Right kidney (tissue), 1 donor: ENCODE results near the gene CHD3.

Experiments used
- DNase-seq: peaks from one replicate; pipeline ENCODE4 v3.0.0-alpha.2; 2016

Gene CHD3

DNA sequence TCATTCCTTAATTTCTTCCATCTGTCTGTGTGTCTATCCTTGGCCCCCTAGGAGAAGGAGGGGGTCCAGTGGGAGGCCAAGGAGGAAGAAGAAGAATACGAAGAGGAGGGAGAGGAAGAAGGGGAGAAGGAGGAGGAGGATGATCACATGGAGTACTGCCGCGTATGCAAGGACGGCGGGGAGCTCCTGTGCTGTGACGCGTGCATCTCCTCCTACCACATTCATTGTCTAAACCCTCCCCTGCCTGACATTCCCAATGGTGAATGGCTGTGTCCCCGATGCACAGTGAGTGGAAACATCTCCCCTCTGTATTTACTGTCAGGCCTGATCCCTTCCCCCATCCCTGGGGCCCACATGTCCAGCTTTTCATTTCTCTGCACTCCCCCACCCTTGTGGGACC lies 6.3 kb downstream of the CHD3 start:
- DNase-seq: no peak

DNA sequence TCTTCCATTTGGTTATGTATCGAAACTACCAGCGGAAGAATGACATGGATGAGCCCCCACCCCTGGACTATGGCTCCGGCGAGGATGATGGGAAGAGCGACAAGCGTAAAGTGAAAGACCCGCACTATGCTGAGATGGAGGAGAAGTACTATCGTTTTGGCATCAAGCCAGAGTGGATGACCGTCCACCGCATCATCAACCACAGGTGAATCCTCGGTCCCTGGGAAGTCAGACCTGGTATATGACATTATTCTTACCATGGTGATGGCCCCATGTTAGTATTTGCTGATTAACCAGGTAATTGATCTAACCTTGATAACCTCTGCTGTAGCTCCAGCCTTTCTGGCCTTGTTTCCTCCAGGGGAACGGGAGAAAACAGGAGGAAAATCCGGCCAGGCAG lies 8.5 kb downstream of the CHD3 start:
- no peak for DNase-seq

DNA sequence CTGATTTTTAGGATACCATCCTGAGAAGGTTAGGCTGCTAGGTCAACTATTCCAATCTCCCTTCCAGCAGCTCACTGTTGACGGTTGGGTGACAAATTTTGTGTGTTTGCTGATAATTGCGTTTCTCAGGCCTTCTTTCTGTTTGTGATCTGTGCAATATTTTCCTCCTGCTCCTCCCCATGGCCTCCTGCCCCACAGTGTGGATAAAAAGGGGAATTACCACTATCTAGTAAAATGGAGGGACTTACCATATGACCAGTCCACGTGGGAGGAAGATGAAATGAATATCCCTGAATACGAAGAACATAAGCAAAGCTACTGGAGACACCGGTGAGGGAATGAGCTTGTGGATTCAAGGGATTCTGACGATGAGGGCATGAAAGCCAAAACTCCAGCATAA lies 9.2 kb downstream of the CHD3 start:
- DNase-seq: no peak

DNA sequence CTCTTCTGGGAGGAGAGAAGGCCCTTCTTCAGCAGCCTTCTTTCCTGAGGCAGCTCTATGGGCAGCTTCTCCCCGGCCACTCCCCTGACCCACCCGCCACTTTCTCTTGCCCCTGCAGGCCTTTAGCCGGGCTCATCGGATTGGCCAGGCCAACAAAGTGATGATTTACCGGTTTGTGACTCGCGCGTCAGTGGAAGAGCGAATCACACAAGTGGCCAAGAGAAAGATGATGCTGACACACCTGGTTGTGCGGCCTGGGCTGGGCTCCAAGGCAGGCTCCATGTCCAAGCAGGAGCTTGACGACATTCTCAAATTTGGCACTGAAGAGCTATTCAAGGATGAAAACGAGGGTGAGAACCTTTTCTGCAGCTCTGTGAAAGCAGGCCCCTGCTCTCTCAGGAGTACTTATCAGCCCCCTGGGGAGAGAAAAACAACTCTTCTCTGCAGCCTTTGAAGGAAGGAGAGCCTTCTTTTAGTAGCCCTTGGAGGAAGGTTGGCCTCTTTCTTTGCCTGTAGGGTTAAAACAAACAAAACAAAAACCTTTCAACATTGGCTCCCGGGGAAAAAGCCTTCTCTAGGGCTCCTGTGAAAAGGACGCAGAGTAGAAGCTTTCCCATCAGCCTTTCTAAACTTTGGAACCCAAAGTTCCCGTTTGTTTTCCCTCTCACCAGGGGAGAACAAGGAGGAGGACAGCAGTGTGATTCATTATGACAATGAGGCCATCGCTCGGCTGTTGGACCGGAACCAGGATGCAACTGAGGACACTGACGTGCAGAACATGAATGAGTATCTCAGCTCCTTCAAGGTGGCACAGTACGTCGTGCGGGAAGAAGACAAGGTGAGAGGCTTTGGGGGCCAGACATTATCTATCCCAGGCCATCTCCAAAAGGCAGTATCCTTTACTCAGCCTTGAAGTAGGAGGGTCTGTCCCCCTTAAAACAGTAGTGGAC lies 14.8 kb downstream of the CHD3 start:
- DNase-seq: no peak

DNA sequence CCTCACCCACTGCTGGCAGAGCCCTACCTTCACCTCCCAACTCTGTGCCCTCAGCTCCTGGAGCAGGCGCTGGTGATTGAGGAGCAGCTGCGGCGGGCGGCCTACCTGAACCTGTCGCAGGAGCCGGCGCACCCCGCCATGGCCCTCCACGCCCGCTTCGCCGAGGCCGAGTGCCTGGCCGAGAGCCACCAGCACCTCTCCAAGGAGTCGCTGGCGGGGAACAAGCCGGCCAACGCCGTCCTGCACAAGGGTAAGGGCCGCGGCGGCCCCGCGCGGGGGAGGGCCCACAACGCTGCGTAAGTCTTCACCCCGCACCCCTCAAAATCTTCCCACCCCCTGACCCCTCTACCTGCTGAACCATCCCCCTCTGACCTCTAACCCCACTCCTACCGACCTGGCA lies 20.5 kb downstream of the CHD3 start:
- no peak for DNase-seq

DNA sequence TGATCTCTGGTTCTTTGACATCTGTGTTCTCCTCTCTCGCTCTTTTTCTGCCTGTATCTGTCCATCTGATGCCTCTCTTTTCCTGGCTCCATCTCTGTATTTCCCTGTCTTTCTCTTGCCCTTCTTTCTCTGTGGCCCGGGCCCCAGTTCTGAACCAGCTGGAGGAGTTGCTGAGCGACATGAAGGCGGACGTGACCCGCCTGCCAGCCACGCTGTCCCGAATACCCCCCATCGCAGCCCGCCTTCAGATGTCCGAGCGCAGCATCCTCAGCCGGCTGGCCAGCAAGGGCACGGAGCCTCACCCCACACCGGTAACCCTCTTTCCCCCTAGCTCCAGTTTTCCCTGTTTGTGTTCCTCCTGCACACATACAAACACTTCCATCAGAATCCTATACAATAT lies 21.7 kb downstream of the CHD3 start:
- no peak for DNase-seq

DNA sequence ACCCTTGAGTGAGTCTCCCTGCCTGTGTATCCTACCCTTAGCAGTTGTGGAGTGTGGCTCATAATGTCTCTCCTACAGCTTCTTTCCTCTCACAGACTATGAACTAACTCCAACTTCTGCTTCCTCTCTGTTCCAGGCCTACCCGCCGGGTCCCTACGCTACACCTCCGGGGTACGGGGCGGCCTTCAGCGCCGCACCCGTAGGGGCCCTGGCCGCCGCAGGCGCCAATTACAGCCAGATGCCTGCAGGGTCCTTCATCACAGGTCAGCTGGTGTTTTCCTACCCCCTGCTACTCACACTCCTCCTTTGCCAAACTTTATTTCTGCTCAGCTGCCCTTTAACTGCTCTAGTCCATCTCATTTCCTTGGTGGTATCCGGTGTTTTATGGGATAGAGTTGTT lies 22.1 kb downstream of the CHD3 start:
- no peak for DNase-seq

DNA sequence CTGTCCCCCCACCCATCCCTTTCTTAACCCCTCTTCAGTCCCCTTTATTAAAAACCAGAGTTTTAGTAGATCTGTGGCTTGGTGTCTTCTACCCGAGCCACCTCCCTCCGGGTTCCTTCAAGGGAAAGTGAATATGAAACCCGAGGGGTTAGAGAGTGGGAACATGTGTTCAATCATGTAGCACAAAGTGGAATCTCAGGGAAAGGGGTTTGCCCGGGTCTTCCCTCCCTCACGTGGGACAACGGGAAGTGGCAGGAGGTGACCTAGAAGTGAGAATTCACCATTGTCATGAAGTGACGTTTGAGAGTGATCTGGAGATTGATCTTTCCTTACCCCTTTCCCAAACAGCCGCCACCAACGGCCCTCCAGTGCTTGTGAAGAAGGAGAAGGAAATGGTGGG lies 22.5 kb downstream of the CHD3 start:
- DNase-seq: no peak

DNA sequence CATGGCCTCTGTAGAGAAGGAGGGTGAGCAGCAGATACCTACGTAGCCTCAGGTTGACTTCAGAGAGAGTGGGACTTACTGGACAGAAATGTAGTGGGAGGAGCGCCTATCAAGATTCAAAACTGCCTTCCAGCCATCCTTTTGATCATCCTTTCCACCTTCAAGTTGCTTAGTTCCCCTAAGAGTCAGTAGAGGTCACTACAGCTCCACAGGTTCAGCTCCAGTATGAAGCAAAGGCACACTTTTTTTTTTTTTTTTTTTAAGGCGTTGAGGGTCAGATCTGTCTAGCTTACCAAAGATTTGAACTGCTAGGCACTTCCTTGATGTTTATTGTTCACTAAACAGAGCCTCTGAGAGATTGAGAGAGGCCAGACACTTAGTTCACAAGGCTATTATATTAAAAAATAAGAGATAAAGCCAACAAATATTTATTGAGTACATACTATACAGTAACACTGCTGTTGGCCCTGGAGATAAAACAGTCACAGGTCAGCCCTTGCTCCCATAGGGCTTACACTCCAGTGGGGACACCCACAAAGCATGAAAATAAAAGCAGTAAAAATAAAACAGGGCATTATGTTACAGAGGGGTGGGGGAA lies 24.4 kb downstream of the CHD3 start:
- no peak for DNase-seq

DNA sequence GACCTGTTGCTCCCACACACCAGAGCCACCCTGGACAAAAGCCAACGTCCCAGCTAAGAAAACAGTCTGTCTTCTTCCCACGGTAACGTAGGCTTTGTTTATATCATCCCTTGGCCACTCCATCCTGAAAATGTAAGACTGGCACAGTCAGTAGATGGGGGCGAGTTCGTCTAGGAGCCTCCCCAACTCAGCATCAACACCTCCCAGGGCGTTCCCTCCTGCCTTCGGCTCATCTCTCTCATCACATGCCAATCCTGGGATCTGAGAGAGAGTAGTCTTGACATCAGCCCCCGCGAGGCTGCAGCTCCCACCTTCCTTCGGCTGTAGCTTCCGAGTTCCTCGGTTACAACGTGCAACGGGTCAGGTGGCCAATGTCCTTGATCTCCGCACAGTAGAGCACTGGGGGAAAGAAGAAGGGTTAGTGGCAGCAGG lies 26.6 kb downstream of the CHD3 start:
- no peak for DNase-seq

DNA sequence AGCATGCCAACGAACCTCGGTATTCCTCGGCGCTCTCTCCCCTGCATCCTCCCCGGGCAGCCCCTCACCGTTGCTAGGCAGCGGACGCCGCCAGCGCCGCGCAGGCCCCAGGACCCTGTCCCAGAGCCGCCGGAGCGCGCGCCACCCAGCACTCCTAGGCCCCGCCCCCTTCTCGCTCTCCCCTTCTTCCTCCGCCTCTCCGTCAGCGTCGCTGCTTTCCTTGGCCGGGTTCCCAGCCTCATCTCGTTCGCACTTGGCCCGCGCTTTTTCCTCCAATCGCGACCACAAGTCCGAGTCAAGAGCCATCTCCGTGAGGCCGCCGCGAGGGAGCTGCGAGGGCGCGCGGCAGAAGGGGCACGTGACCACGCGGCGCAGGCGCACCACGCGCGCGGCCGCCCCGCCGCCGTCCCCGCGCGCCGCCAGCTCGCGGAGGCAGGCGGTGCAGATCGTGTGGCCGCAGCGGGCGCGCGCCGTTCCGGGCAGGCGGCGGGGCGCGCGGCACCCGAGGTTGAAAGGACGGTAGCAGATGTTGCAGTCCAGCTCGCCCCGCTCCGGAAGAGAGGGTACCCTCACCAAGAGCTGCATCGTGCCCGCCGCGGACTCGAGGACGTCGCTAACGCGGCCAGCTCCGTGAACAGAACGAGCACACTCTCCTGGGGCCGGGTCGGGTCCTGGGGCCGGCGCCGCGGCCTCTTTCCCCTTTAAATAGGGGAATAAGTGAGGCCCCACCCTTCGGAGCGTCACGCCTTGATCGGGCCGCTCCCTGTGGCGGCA lies 27.2 kb downstream of the CHD3 start, which contains the start of gene RNF227:
TSS of gene RNF227 (minus strand) at position 679 of the 774 bp plus-strand sequence. CDS start at position 585, 94 bp downstream.
- peak; percentile 98 for DNase-seq

DNA sequence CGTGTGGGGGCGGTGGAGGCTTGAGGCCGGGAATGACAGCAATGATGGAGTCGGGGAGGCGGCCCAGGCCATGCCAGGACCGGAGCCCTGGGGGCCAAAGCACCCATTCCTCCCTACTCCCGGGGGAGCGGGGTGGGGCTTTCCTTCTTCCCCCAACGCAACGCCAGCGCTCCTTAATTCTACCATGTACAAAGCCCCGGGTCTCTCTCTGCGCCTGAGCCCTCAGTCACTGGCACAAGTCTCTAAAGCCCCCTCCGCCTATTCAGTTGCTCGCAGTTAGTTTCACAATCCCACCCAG lies 27.7 kb downstream of the CHD3 start:
- DNase-seq: no peak

DNA sequence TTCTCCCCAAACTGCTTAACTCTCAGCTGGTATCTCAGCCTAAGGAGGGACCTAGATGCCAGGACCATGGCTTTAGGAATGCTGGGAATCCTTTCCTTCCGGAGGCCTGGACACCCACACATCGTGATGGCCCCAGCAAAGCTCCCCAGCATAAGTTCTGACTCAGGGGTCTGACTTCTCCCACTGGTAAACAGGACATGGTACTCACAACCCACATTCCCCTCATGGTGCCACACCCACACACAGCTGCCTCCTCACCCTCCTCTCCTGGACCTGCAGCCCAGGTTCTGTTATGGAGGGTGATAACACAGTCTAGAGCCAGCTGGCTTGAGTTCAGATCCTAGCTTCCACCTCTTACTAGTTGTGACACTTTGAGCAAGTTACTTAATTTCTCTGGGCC lies 28.2 kb downstream of the CHD3 start:
- no peak for DNase-seq

DNA sequence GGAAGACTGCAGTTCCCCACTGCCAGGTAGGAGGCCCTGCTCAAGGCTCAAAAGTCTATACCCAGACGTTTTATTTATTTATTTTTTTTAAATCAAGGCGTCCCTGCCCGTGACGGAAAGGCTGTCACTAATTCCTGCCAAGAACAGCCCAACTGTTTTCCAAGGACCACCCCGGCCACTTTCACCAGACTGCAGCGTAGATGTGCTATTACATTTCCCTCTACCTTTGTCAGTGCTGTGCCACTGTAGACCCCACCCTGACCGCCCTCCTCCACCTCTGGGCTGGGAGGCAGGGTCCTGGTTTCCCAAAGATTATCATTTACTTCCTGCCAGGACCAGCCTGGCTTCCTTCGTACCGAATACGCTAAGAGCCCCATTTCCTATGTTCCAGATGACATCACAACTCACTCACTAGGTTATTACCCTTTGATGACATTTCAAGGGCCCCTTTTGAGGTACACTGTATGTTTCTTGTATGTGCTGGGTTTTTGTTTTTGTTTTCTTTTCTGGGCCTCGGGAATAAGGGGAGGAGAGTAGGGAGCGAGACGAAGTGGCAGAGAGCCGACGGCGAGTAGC lies 33.8 kb downstream of the CHD3 start:
- no peak for DNase-seq

DNA sequence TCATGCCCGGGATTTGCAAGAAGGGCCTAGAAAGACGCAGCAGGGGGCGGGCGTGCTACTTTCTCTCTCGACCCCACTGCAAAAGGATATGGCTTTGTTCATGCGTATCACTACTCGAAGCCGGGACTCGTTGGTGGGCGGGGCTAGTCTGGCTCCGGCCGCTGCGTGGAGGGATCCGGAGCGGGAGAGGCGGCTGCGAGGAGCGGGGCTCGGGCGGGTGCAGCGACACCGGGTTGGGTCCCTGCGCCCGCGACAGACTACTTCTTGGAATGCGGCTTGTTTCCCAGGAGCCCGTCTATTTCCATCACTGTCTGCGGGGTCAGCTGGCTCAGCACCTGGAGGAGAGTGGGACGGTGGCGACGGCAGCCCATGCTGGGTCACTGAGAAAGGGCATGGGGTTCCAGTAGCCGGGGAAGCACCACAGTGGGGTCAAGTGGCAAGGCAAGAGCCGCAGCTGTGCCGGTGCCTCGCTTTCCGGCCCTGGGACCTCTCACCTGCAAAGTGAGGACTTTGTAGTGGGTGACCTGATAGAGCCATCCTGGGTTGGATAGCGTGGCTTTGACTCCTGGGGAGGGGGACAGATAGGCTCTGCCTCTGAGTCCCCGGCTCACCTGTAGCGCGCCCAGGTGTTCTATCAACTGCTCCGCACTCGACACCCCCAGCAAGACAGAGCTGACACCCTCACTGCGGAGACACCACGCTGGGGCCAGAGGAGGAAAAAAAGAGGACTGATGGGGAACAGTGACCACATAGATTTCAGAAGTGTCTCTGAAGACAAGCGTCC lies 34.4 kb downstream of the CHD3 start:
- peak; percentile 83 for DNase-seq

DNA sequence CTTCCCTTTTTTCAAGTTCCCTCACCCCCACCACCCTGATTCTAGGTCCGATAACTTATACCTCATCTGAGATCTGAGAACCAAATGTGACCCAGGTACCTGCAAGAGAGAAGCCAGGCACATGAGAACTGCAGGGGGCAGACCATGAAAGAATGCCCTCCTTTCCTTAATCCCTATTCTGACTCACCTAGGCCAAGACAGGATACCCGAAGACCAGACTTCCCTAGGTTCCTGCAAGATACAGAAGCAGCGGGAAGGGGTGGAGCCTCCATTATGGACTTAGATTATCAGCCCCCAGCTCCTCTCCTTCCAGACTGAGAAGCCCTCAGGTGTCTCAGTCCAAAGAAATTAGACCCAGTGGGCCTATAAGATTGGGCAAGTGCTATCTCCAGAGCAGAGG lies 39.0 kb downstream of the CHD3 start:
- no peak for DNase-seq

DNA sequence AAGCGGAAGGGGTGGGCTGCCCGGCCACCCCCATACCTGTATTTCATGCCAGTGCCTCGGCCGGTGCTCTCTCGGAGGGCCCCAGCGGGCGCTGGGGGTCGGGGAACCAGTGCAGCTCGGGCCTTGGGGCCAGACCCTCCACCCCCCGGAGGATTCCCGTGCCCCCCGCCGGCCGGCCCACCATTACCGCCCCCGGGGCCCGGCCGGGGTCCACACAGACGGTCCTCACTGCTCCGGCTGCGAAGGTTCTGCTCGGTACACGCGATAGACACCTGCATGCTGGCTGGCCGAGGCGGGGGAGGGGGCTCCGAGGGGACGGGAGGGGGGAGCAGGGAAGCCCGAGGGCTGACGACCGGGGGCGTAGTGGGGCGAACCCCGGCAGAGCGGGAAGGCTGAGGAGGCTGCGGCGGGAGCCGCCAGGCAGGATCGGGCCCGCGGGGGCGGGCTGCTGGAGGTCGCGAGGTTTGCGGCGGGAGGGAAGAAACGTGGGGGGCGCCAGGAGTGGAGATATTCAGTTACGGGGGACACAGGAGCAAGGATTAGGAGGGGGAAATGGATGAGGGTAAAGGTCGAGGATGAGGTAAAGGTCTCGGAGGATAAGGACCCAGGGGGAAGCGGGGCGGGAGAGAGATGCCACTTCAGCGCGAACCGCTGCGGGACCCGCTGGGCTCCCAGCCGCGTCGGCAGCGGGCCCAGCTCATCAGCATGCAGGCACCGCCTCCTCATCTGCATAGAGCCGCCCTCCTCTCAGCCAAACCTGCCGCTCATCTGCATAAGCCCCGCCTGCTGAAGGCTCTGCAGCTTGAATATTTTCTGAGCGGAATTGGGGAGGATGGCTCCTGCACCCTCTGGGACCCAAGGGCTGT lies 40.8 kb downstream of the CHD3 start, which contains the start of gene KCNAB3:
TSS of gene KCNAB3 (minus strand) at position 699 of the 866 bp plus-strand sequence. CDS start at position 278, 421 bp downstream.
- peak; percentile 80 for DNase-seq

DNA sequence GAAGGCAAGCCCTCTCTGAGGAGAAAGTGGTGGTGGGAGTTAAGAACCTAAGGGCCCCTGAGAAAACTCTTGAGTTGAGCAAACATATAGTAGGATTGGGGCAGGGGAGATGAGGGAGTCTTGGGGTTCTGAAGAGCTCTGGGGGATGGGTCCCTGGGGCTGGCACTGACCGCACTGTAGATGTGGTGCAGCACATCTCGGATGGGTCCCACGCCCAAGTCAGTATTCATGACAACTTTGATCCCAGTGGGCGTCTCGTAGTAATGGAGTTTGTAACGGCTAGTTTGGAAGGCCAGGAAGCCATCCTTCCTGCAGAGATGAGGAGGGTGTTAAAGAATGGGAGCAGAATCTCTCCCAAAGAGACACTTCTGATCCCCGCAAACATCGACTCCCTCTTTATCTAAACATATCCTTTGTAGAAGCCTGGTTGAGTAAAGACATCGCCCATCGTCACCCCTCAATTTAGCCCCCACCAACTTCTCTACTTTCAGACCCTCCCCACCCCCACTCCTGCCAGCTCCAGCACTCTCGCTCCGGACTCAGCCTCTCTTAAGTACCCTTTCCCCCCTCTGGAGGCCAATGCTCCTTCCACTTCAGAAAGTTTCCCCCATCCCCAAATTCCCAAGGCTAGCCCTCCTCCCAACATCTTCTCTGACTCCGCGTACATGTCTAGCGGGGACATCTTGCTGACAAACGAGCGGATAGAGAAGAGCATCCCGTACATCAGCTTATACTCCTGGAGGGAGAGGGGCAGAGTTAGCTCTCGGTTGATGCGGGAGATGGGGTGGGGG lies 42.4 kb downstream of the CHD3 start:
- no peak for DNase-seq

DNA sequence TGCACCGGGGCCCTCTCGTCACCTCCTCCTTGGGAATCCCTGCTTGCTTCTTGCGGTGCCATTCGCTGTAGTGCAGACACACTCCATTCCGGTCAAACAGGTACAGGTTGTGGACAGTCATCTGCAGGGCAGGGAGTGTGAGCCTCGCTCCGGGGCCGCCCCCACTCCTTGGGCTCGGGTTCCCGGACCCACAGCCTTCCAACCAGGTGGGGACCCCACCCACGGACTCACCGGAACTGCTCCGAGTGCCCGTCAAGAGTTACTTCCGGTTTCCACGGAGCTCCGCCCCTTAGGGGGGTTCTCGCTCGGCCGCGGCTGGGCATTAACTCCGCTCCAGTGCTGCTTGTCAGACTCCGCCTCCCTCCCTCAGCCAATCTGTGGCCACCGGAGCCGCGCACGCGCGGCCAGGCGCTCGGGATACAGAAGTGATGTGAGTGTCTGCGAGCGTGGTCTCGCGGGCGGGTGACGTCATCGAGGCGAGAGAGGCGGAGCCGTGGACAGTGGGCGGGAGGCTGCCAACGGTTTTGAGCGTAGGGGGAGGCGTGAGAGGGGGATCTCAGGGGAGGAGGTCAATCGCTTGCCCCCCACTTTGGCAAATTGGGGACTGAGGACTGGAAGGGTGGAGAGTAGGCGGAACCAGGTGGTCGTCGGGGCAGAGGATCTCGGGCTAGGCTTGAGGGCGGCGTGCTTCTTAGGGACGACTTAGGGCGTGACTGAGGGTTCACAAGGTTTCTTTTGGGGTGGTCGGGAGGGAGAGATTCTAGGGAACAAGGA lies 43.3 kb downstream of the CHD3 start, which contains the start of the genes CNTROB and TRAPPC1:
TSS of gene CNTROB (plus strand) at position 498 of the 774 bp plus-strand sequence. CDS start 874 bp downstream, outside the sequence.
TSS of gene TRAPPC1 (minus strand) at position 238 of the 774 bp plus-strand sequence. CDS start at position 121, 117 bp downstream.
- DNase-seq: peak; percentile 89
